Loucy (cell line): ENCODE measurements around the gene SCML2.

Source experiments
- CTCF ChIP-seq: fragments of 200-600 bp; sonication (generic); conservative IDR thresholded peaks from 2 replicates; pipeline ENCODE4 v1.5.1; 2014; ENCODE audit warnings: mild to moderate bottlenecking, antibody characterized with exemption, low read length
- EZH2phosphoT487 ChIP-seq: fragments of 200-600 bp; IDR thresholded peaks from 2 replicates; pipeline ENCODE4 v1.6.1; 2018; ENCODE audit warnings: antibody characterized with exemption, mild to moderate bottlenecking, moderate library complexity, borderline replicate concordance

GRCh38 chrX:18228069-18228468 is 126.4 kb downstream of the SCML2 start:
- TF ChIP-seq CTCF (no peak), EZH2phosphoT487 (no peak)
